Measurements from ENCODE around the gene HDHD5. TPM values are rescaled to one million over a fixed set of nuclear protein-coding genes. Genes with fewer than 3 reads are reported as not detected.

HDHD5 gene
- total and polyA plus RNA-seq, 2 of the 13 experiments (the other 11 are each of a cell fraction or from before 2014, with no cell fraction given), result not detected

GRCh38 chr22:17091851-17092250 lies 67.2 kb downstream of the HDHD5 start:
- H3K9ac ChIP-seq (ENCODE audit: insufficient read depth, low read depth, low read length), result no peak overlapping the region
- H3K4me3 ChIP-seq (replicated peaks in 1 of 3; ENCODE audit: insufficient read depth in 1 of 3, low read depth in 2 of 3, low read length in 3 of 3), result no peak overlapping the region
- intact Hi-C loops (cut with micrococcal nuclease; ENCODE audit: unreplicated experiment), result no loop called here
- no TSS peak for BruUV-seq (replicated peaks)
- ATAC-seq, result no peak
- H3K27ac ChIP-seq (ENCODE audit: extremely low read length, insufficient read depth, low read length), result no peak overlapping the region
- no peaks in the 10 kb centered on the region for H3K36me3 ChIP-seq (replicated peaks in 1 of 2; ENCODE audit: control insufficient read depth in 1 of 2, insufficient read depth in 2 of 2, low read length in 2 of 2)
- 57% methylated on average over 4 of the region's 4 CpGs for WGBS (ENCODE audit: low lambda C conversion rate)
- in situ Hi-C loops (cut with HindIII; ENCODE audit: extremely low pct_ligation_motif_present, low pct_unique_long_range_greater_than_20kb), result no loop called here
- H4K20me1 ChIP-seq (ENCODE audit: insufficient read depth, low read length), result no peaks in the 10 kb centered on the region
- POLR2A ChIA-PET, result no interaction called here
- CTCF ChIA-PET (ENCODE audit: low intra/inter-chr PET ratio, low total read pairs), result no interaction called here
- no peaks in the 10 kb centered on the region for H3K79me2 ChIP-seq (ENCODE audit: insufficient read depth, low read length)
- DNase-seq (ENCODE audit: low spot score), result no peak
- H3K9me3 ChIP-seq (ENCODE audit: low read length), result no peaks in the 10 kb centered on the region
- FAIRE-seq, result no peak
- H3K4me2 ChIP-seq (ENCODE audit: low read depth, low read length), result no peak overlapping the region
- H3K27me3 ChIP-seq (ENCODE audit: control insufficient read depth in 1 of 2, insufficient read depth in 2 of 2, low read length in 2 of 2), result no peaks in the 10 kb centered on the region
- no peaks in the 10 kb centered on the region for H3K4me1 ChIP-seq (ENCODE audit: insufficient read depth, low read length)
- TF ChIP-seq TP53 (CRISPR knock-in tag; conservative IDR thresholded peaks at IDR 0.05) (no peak), SAFB2 (CRISPR knock-in tag; IDR thresholded peaks at IDR 0.05; ENCODE audit: borderline replicate concordance, low read depth) (no peak), ZSCAN20 (CRISPR knock-in tag; IDR thresholded peaks at IDR 0.05; ENCODE audit: borderline replicate concordance) (no peak), MYNN (CRISPR knock-in tag; IDR thresholded peaks at IDR 0.05; ENCODE audit: low read depth) (no peak), PRDM10 (CRISPR knock-in tag; IDR thresholded peaks at IDR 0.05; ENCODE audit: low read depth) (no peak), KLF12 (CRISPR knock-in tag; IDR thresholded peaks at IDR 0.05; ENCODE audit: borderline replicate concordance) (no peak), ZBTB21 (CRISPR knock-in tag; IDR thresholded peaks at IDR 0.05) (no peak), ZBTB26 (CRISPR knock-in tag; IDR thresholded peaks at IDR 0.05; ENCODE audit: borderline replicate concordance) (no peak), JARID2 (CRISPR knock-in tag; IDR thresholded peaks at IDR 0.05; ENCODE audit: insufficient replicate concordance) (no peak), NBN (conservative IDR thresholded peaks at IDR 0.05) (no peak), PHF5A (CRISPR knock-in tag; IDR thresholded peaks at IDR 0.05; ENCODE audit: low read depth, unreplicated experiment) (no peak)
- H2AFZ ChIP-seq (ENCODE audit: low read length), result no peak overlapping the region

All from HepG2 (cell line).